Measurements from ENCODE around the gene CEP104. TPM values are rescaled to one million over a fixed set of nuclear protein-coding genes. Genes with fewer than 3 reads are reported as not detected.

CEP104 gene
- total RNA-seq, 4 donors from 2014 or later, result 27.9 to 76.0 (median 33.9) TPM

GRCh38 chr1:3779912-3780416, 77.0 kb downstream of the CEP104 start:
- TF ChIP-seq, protein P1, sequence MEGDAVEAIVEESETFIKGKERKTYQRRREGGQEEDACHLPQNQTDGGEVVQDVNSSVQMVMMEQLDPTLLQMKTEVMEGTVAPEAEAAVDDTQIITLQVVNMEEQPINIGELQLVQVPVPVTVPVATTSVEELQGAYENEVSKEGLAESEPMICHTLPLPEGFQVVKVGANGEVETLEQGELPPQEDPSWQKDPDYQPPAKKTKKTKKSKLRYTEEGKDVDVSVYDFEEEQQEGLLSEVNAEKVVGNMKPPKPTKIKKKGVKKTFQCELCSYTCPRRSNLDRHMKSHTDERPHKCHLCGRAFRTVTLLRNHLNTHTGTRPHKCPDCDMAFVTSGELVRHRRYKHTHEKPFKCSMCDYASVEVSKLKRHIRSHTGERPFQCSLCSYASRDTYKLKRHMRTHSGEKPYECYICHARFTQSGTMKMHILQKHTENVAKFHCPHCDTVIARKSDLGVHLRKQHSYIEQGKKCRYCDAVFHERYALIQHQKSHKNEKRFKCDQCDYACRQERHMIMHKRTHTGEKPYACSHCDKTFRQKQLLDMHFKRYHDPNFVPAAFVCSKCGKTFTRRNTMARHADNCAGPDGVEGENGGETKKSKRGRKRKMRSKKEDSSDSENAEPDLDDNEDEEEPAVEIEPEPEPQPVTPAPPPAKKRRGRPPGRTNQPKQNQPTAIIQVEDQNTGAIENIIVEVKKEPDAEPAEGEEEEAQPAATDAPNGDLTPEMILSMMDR (IDR thresholded peaks at IDR 0.05; ENCODE audit: low read depth), result no peak

DNA sequence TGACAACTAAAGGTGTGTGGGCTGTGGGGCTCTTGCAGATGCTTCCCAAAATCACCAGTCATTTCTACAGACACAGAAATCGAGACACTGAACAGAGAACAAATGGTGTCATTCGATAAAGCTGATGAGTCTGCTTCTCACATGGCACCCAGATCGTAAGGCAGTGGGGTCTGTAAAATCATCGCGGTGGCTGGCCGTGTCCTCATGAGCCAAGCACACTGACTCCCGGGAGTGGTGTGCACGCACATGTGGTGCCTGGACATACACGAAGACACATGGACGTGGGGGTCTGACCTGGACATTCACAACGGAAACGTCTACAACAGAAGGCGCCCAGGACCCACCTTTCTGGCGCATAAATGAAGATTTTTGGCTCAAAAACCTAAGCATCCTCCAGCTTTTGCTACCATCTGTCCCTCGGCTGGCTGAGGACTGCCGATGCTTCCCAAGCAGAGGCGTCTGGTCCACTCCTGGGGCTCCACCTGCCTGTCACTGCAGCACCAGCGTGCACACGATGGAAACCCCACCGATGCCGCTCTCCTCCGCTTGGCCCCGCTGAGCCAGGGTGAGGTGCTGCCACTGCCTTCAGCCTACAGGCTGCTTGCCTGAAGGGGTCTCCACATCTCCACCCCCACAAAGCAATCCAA, 77.6 kb downstream of the CEP104 start:
- TF ChIP-seq, protein P1 (IDR thresholded peaks at IDR 0.05; ENCODE audit: low read depth), result no peak

DNA sequence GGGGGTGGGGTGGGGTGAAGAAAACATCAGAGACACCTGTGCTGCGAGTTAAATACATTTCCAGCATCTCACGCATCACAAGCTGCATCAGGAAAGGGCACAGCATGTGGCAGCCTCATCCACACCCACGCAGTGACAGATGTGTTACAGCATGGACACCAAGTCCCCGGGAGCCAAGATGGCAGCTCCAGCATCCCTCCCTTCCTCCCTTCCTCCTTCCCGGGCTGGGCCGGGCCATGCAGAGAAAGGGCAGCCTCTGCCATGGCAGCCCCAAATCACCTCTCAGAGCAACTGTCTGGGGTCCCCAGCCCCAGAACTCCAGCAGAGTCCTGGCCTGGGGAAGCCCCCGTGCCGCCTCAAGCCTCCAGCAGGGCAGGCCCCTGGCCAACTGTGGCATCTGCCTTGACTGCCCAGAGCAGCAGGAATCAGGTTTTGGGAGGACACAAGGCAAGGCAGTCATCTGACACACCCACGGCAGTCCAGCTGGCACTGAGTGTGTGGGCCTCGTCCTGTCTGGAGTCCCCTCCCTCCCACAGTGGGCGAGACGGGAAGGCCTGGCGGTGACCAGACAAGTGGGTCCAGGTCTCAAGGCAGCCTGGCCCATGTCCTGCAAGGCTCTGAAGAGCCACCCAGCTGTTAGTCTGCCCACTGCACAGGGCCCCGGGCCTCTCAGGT, 78.3 kb downstream of the CEP104 start:
- TF ChIP-seq, protein P1 (IDR thresholded peaks at IDR 0.05; ENCODE audit: low read depth), result no peak

- TF ChIP-seq, protein P1 (IDR thresholded peaks at IDR 0.05; ENCODE audit: low read depth), result no peak
Measured at GRCh38 chr1:3777647-3778589, 79.1 kb downstream of the CEP104 start.

- TF ChIP-seq, protein P1 (IDR thresholded peaks at IDR 0.05; ENCODE audit: low read depth), result no peak
Measured at GRCh38 chr1:3777078-3777547, 79.9 kb downstream of the CEP104 start.

- TF ChIP-seq, protein P1 (IDR thresholded peaks at IDR 0.05; ENCODE audit: low read depth), result no peak
Measured at GRCh38 chr1:3776231-3776961, 80.6 kb downstream of the CEP104 start.

Data from subcutaneous adipose tissue (tissue), 4 donors.